Liver (tissue), 9 donors: ENCODE measurements around the gene NUDT2. TPM values are rescaled to one million over a fixed set of nuclear protein-coding genes. Genes with fewer than 3 reads are reported as not detected.

Source experiments
- DNase-seq: peaks from one replicate; pipeline ENCODE4 v3.0.0-alpha.2; 2017; ENCODE audit warnings: low spot score
- H3K27ac ChIP-seq, 2 donors: one replicate each; pipeline ENCODE4 v1.7.0; 2013; ENCODE audit warnings: inconsistent platforms in 2 of 2, low read length in 2 of 2, control low read depth in 1 of 2, low read depth in 1 of 2, mild to moderate bottlenecking in 1 of 2
- H3K27me3 ChIP-seq, 4 donors: one replicate each; pipeline versions ENCODE4 v1.6.1 to v1.7.0; 2013; ENCODE audit warnings: low read length in 3 of 4, inconsistent platforms in 1 of 4, mild to moderate bottlenecking in 1 of 4, moderate library complexity in 1 of 4; ENCODE audit not compliant: control insufficient read depth in 4 of 4, insufficient read depth in 4 of 4
- H3K36me3 ChIP-seq, 4 donors: one replicate each; pipeline versions ENCODE4 v1.6.1 to v1.7.0; 2013; ENCODE audit warnings: low read length in 3 of 4, mild to moderate bottlenecking in 3 of 4, low read depth in 1 of 4, moderate library complexity in 1 of 4; ENCODE audit not compliant: control insufficient read depth in 4 of 4, insufficient read depth in 3 of 4
- H3K4me1 ChIP-seq, 4 donors: one replicate each; pipeline versions ENCODE4 v1.6.1 to v1.7.0; 2013; ENCODE audit warnings: low read length in 3 of 4, mild to moderate bottlenecking in 3 of 4, moderate library complexity in 1 of 4; ENCODE audit not compliant: control insufficient read depth in 4 of 4, insufficient read depth in 4 of 4
- H3K4me3 ChIP-seq, 3 donors: one replicate each; pipeline versions ENCODE4 v1.6.1 to v1.7.0; 2013; ENCODE audit warnings: low read length in 3 of 3, control low read depth in 1 of 3, low read depth in 1 of 3, mild to moderate bottlenecking in 1 of 3
- H3K9ac ChIP-seq, 2 donors: one replicate each; pipeline ENCODE4 v1.7.0; 2013; ENCODE audit warnings: low read length in 2 of 2, mild to moderate bottlenecking in 2 of 2, moderate library complexity in 2 of 2, control low read depth in 1 of 2, low read depth in 1 of 2
- H3K9me3 ChIP-seq, 4 donors: one replicate each; pipeline versions ENCODE4 v1.6.1 to v1.7.0; 2013; ENCODE audit warnings: low read length in 3 of 4; ENCODE audit not compliant: control insufficient read depth in 4 of 4
- EGR1 ChIP-seq, 2 donors: IDR thresholded peaks; 2 replicates each; pipeline ENCODE4 v1.6.1; 2016 to 2018; ENCODE audit warnings: antibody characterized with exemption in 2 of 2, low read depth in 2 of 2
- FOXA1 ChIP-seq: IDR thresholded peaks from 2 replicates; pipeline ENCODE4 v1.6.1; 2016; ENCODE audit warnings: antibody characterized with exemption
- FOXA2 ChIP-seq: IDR thresholded peaks from 2 replicates; pipeline ENCODE4 v1.6.1; 2016; ENCODE audit warnings: antibody characterized with exemption
- GABPA ChIP-seq, 2 donors: IDR thresholded peaks in 1 of 2; conservative IDR thresholded peaks in 1 of 2; 2 replicates each; pipeline ENCODE4 v1.6.1; 2016; ENCODE audit warnings: antibody characterized with exemption in 2 of 2, mild to moderate bottlenecking in 1 of 2, moderate library complexity in 1 of 2
- HNF4A ChIP-seq, 2 donors: conservative IDR thresholded peaks; 2 replicates each; pipeline ENCODE4 v1.6.1; 2016; ENCODE audit warnings: antibody characterized with exemption in 2 of 2, mild to moderate bottlenecking in 2 of 2
- HNF4G ChIP-seq: IDR thresholded peaks from 2 replicates; pipeline ENCODE4 v1.6.1; 2016; ENCODE audit warnings: antibody characterized with exemption
- JUND ChIP-seq, 2 donors: IDR thresholded peaks; 2 replicates each; pipeline ENCODE4 v1.6.1; 2016; ENCODE audit warnings: antibody characterized with exemption in 2 of 2
- NR2F2 ChIP-seq: IDR thresholded peaks from 2 replicates; pipeline ENCODE4 v1.6.1; 2016; ENCODE audit warnings: antibody characterized with exemption
- RAD21 ChIP-seq, 2 donors: IDR thresholded peaks; 2 replicates each; pipeline ENCODE4 v1.6.1; 2016; ENCODE audit warnings: antibody characterized with exemption in 2 of 2, mild to moderate bottlenecking in 2 of 2
- RXRA ChIP-seq, 2 donors: IDR thresholded peaks; 2 replicates each; pipeline ENCODE4 v1.6.1; 2017 to 2018; ENCODE audit warnings: antibody characterized with exemption in 2 of 2, mild to moderate bottlenecking in 1 of 2
- SP1 ChIP-seq: IDR thresholded peaks from 2 replicates; pipeline ENCODE4 v1.6.1; 2018; ENCODE audit warnings: antibody characterized with exemption, mild to moderate bottlenecking
- TAF1 ChIP-seq: conservative IDR thresholded peaks from 2 replicates; pipeline ENCODE4 v1.6.1; 2016; ENCODE audit warnings: antibody characterized with exemption, mild to moderate bottlenecking
- YY1 ChIP-seq: IDR thresholded peaks from 2 replicates; pipeline ENCODE4 v1.6.1; 2016; ENCODE audit warnings: antibody characterized with exemption, mild to moderate bottlenecking
- WGBS: extraction: QIAGEN DNeasy Blood & Tissue Kit; methylation state at CpG from one replicate; pipeline ENCODE4 v1.1.7; 2013; 5-methylcytosine and 5-hydroxymethylcytosine counted together
- polyA plus RNA-seq, 2 donors: library from polyadenylated mRNA; stranded (reverse) in 1 of 2; unstranded in 1 of 2; fragments of 200-250 nt in 1 of 2; fragments of >200 nt in 1 of 2; fragmentation: Nextera tagmentation in 1 of 2; extraction: Ambion mirVana in 1 of 2; gene quantifications; one replicate each; pipeline versions ENCODE4 v1.2.1 to v1.2.3, GENCODE V29; 2013 to 2015
- total RNA-seq, 2 donors: library from RNA; depleted of rRNA; stranded (reverse); fragments of >200 nt; gene quantifications; one replicate each; pipeline ENCODE4 v1.2.3, GENCODE V29; 2014
- TF ChIP-seq, protein P1 (sequence below): IDR thresholded peaks from 2 replicates; pipeline ENCODE4 v1.6.1; 2016; ENCODE audit warnings: antibody characterized with exemption
- TF ChIP-seq, protein P2 (sequence below): IDR thresholded peaks from 2 replicates; pipeline ENCODE4 v1.6.1; 2016; ENCODE audit warnings: antibody characterized with exemption
- TF ChIP-seq, protein P3 (sequence below): IDR thresholded peaks from 2 replicates; pipeline ENCODE4 v1.6.1; 2016; ENCODE audit warnings: antibody characterized with exemption
- TF ChIP-seq, protein P4 (sequence below): IDR thresholded peaks from 2 replicates; pipeline ENCODE4 v1.6.1; 2016; ENCODE audit warnings: antibody characterized with exemption, mild to moderate bottlenecking
- TF ChIP-seq, protein P5 (sequence below): fragments of 150-350 bp; IDR thresholded peaks from 2 replicates; pipeline ENCODE4 v1.5.1; 2017; ENCODE audit warnings: improper control_type of control experiment, low read depth, low read length; ENCODE audit not compliant: missing input control
- donor health status: healthy.
- donor health status: healthy.
- donor health status: healthy.
- donor health status: healthy.
- donor health status: healthy.

The NUDT2 gene
- total RNA-seq: 10 to 100 TPM in 1 of 2 donors, 1 to 10 TPM in 1; 9.2 to 10.6 TPM
- 10 to 100 TPM; 20.7 to 23.5 TPM for polyA plus RNA-seq

DNA sequence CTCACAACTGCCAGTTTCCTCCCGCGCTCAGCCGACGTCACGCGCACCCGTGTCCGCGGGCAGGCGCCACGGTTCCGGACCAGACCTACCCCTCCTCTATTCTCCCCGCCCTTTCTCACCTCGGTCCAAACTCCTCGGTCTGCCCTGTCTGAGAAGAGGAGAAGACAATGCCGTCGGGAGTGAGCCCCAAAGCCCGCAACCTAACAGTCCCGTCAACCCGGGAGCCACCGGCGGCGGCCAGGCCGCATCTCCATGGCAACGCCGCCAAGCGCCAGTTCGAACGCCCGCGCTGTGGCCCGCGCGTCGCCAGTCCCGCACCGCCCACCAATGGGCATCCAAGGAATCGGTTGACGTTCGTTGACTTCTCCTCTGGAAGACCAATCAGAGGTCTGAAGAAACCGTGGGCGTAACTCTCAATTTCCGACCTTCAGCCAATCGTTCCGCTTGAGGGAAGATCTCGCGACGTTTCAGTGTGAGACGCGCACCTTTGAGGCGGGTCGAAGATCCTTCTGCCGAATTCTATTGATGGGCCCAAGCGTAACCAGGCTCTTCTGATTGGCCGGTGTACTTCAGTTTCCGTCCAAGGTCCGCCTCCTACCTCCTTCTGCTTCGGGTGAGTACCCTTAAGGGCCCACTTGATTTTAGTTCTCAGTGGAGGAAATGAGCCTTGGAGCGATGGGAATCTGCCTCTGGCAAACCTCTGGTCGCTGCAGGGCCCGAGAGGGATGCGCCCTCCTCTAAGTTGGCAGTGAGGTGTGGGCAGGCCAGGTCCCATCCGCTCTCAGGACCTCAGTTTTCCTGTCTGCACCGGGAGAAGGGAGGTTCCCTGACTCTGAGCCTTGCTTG, at the start of gene NUDT2, which contains the start of gene KIF24:
NUDT2 (plus strand) TSS at position 583 of the 846 bp plus-strand sequence. CDS start 9,471 bp downstream, outside the sequence.
KIF24 (minus strand) TSS at position 282 of the 846 bp plus-strand sequence. CDS start 17,922 bp downstream, outside the sequence.
- peaks cover 2 to 34% (median 20%) of the 10 kb centered on the region in 4 donors for H3K4me1 ChIP-seq
- TF ChIP-seq RAD21 (IDR thresholded peaks at IDR 0.05) (peak in 1 of 2 donors; percentile 40), HNF4A (conservative IDR thresholded peaks at IDR 0.05) (peak; percentile 80 to 90), RXRA (IDR thresholded peaks at IDR 0.05) (peak; percentile 40 to 67), SP1 (peak; percentile 97), JUND (IDR thresholded peaks at IDR 0.05) (peak; percentile 36 to 56), GABPA (IDR thresholded peaks at IDR 0.05 in 1 of 2, conservative IDR thresholded peaks at IDR 0.05 in 1 of 2) (peak in 1 of 2 donors; percentile 82), EGR1 (IDR thresholded peaks at IDR 0.05; ENCODE audit: low read depth in 2 of 2) (peak; percentile 64 to 70), HNF4G (peak; percentile 60), FOXA1 (no peak), NR2F2 (no peak), YY1 (peak; percentile 56), FOXA2 (no peak), TAF1 (peak; percentile 85)
- TF ChIP-seq, protein P1, sequence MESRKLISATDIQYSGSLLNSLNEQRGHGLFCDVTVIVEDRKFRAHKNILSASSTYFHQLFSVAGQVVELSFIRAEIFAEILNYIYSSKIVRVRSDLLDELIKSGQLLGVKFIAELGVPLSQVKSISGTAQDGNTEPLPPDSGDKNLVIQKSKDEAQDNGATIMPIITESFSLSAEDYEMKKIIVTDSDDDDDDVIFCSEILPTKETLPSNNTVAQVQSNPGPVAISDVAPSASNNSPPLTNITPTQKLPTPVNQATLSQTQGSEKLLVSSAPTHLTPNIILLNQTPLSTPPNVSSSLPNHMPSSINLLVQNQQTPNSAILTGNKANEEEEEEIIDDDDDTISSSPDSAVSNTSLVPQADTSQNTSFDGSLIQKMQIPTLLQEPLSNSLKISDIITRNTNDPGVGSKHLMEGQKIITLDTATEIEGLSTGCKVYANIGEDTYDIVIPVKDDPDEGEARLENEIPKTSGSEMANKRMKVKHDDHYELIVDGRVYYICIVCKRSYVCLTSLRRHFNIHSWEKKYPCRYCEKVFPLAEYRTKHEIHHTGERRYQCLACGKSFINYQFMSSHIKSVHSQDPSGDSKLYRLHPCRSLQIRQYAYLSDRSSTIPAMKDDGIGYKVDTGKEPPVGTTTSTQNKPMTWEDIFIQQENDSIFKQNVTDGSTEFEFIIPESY: peak; percentile 99
- TF ChIP-seq, protein P2, sequence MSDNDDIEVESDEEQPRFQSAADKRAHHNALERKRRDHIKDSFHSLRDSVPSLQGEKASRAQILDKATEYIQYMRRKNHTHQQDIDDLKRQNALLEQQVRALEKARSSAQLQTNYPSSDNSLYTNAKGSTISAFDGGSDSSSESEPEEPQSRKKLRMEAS: no peak
- TF ChIP-seq, protein P3, sequence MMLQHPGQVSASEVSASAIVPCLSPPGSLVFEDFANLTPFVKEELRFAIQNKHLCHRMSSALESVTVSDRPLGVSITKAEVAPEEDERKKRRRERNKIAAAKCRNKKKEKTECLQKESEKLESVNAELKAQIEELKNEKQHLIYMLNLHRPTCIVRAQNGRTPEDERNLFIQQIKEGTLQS: no peak
- TF ChIP-seq, protein P4, sequence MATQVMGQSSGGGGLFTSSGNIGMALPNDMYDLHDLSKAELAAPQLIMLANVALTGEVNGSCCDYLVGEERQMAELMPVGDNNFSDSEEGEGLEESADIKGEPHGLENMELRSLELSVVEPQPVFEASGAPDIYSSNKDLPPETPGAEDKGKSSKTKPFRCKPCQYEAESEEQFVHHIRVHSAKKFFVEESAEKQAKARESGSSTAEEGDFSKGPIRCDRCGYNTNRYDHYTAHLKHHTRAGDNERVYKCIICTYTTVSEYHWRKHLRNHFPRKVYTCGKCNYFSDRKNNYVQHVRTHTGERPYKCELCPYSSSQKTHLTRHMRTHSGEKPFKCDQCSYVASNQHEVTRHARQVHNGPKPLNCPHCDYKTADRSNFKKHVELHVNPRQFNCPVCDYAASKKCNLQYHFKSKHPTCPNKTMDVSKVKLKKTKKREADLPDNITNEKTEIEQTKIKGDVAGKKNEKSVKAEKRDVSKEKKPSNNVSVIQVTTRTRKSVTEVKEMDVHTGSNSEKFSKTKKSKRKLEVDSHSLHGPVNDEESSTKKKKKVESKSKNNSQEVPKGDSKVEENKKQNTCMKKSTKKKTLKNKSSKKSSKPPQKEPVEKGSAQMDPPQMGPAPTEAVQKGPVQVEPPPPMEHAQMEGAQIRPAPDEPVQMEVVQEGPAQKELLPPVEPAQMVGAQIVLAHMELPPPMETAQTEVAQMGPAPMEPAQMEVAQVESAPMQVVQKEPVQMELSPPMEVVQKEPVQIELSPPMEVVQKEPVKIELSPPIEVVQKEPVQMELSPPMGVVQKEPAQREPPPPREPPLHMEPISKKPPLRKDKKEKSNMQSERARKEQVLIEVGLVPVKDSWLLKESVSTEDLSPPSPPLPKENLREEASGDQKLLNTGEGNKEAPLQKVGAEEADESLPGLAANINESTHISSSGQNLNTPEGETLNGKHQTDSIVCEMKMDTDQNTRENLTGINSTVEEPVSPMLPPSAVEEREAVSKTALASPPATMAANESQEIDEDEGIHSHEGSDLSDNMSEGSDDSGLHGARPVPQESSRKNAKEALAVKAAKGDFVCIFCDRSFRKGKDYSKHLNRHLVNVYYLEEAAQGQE: peak; percentile 93
- TF ChIP-seq, protein P5, sequence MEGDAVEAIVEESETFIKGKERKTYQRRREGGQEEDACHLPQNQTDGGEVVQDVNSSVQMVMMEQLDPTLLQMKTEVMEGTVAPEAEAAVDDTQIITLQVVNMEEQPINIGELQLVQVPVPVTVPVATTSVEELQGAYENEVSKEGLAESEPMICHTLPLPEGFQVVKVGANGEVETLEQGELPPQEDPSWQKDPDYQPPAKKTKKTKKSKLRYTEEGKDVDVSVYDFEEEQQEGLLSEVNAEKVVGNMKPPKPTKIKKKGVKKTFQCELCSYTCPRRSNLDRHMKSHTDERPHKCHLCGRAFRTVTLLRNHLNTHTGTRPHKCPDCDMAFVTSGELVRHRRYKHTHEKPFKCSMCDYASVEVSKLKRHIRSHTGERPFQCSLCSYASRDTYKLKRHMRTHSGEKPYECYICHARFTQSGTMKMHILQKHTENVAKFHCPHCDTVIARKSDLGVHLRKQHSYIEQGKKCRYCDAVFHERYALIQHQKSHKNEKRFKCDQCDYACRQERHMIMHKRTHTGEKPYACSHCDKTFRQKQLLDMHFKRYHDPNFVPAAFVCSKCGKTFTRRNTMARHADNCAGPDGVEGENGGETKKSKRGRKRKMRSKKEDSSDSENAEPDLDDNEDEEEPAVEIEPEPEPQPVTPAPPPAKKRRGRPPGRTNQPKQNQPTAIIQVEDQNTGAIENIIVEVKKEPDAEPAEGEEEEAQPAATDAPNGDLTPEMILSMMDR: no peak
- under 1% methylated on average over 64 of the region's 64 CpGs for WGBS
- no peaks in the 10 kb centered on the region for H3K36me3 ChIP-seq
- peak; percentile 93 for DNase-seq
- H3K27me3 ChIP-seq: no peaks in the 10 kb centered on the region
- H3K9me3 ChIP-seq: no peaks in the 10 kb centered on the region
- H3K4me3 ChIP-seq: peak within 1 kb of the TSS; percentile 76 to 95 (median 86)
- peak within 1 kb of the TSS; percentile 83 to 90 for H3K27ac ChIP-seq
- H3K9ac ChIP-seq: peak within 1 kb of the TSS; percentile 73 to 98
